ENCODE data around the gene FLACC1. TPM values are rescaled to one million over a fixed set of nuclear protein-coding genes. Genes with fewer than 3 reads are reported as not detected.

FLACC1 gene
- total RNA-seq, 1 experiment from 2014 or later: 0.26 TPM

- H3K9me3 ChIP-seq (ENCODE audit: low read length): no peaks in the 10 kb centered on the region
- ChIA-PET CTCF (no interaction called here), POLR2A (ENCODE audit: unreplicated experiment) (no interaction called here)
- no peak overlapping the region for H3K4me2 ChIP-seq (ENCODE audit: low read length)
- H2AFZ ChIP-seq (ENCODE audit: low read length): no peak overlapping the region
- no peak overlapping the region for H3K4me3 ChIP-seq (ENCODE audit: low read length)
- H4K20me1 ChIP-seq (ENCODE audit: low read length): no peaks in the 10 kb centered on the region
- H3K79me2 ChIP-seq (ENCODE audit: low read length): no peaks in the 10 kb centered on the region
- H3K9me2 ChIP-seq (replicated peaks; ENCODE audit: low read length): no peaks in the 10 kb centered on the region
- DNase-seq (peak; percentile 17), ATAC-seq (peak; percentile 55)
- no peak overlapping the region for H3K27ac ChIP-seq (ENCODE audit: low read length)
- TF ChIP-seq CTCF (conservative IDR thresholded peaks at IDR 0.05; ENCODE audit: low read depth, low read length) (peak; percentile 40; the same call in 1 of the 2 replicates), EZH2phosphoT487 (IDR thresholded peaks at IDR 0.05; ENCODE audit: borderline replicate concordance, low read length) (no peak), EZH2 (IDR thresholded peaks at IDR 0.05; ENCODE audit: low read length, unreplicated experiment) (no peak)
- no peaks in the 10 kb centered on the region for H3K4me1 ChIP-seq (ENCODE audit: insufficient read depth, low read length)
- no peak overlapping the region for H3K9ac ChIP-seq (ENCODE audit: low read length)
- no TSS peak for BruUV-seq (replicated peaks)
- H3K36me3 ChIP-seq (ENCODE audit: low read depth, low read length): no peaks in the 10 kb centered on the region
- H3F3A ChIP-seq (ENCODE audit: low read length, unreplicated experiment): no peaks in the 10 kb centered on the region
- no peaks in the 10 kb centered on the region for H3K27me3 ChIP-seq (ENCODE audit: low read length)
- intact Hi-C loops (cut with micrococcal nuclease): no loop called here
Observed at GRCh38 chr2:201344663-201345366, 12.3 kb downstream of the FLACC1 start.

DNA sequence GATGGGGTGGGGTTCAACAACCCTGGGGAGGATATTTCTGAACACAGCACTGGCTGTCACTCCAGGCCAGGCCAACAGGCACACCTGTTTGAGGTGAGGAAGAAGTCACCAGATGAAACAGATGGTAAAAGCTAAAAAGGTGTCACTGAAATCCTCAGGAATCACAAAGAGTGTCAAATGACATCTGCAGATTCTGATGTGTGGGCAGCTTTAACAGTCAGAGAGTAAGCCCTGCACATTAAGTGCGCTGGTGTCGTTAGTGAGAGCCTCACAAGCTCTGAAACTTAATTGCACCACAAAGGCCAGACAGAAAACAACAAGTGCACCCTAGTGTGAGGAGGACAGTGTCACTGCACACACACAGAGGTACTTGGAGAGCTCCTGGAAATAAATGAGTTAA is 13.6 kb downstream of the FLACC1 start:
- Histone ChIP-seq H2AFZ (ENCODE audit: low read length) (no peak overlapping the region), H3K4me1 (ENCODE audit: insufficient read depth, low read length) (no peaks in the 10 kb centered on the region), H4K20me1 (ENCODE audit: low read length) (no peaks in the 10 kb centered on the region), H3K79me2 (ENCODE audit: low read length) (no peaks in the 10 kb centered on the region), H3K4me2 (ENCODE audit: low read length) (no peak overlapping the region), H3K27me3 (ENCODE audit: low read length) (no peaks in the 10 kb centered on the region), H3K9ac (ENCODE audit: low read length) (no peak overlapping the region), H3K27ac (ENCODE audit: low read length) (no peak overlapping the region), H3K4me3 (ENCODE audit: low read length) (no peak overlapping the region), H3K9me2 (replicated peaks; ENCODE audit: low read length) (no peaks in the 10 kb centered on the region), H3K9me3 (ENCODE audit: low read length) (no peaks in the 10 kb centered on the region), H3F3A (ENCODE audit: low read length, unreplicated experiment) (no peaks in the 10 kb centered on the region), H3K36me3 (ENCODE audit: low read depth, low read length) (no peaks in the 10 kb centered on the region)
- ATAC-seq (no peak), DNase-seq (no peak)
- no peak for TF ChIP-seq EZH2 (IDR thresholded peaks at IDR 0.05; ENCODE audit: low read length, unreplicated experiment)
- TF ChIP-seq CTCF (conservative IDR thresholded peaks at IDR 0.05; ENCODE audit: low read depth, low read length): no peak
- no peak for TF ChIP-seq EZH2phosphoT487 (IDR thresholded peaks at IDR 0.05; ENCODE audit: borderline replicate concordance, low read length)
- BruUV-seq (replicated peaks): no TSS peak
- intact Hi-C loops (cut with micrococcal nuclease): no loop called here
- POLR2A ChIA-PET (ENCODE audit: unreplicated experiment): no interaction called here
- CTCF ChIA-PET: no interaction called here

GRCh38 chr2:201342923-201343322 is 14.2 kb downstream of the FLACC1 start:
- no peaks in the 10 kb centered on the region for H3K27me3 ChIP-seq (ENCODE audit: low read length)
- H3K4me1 ChIP-seq (ENCODE audit: insufficient read depth, low read length): no peaks in the 10 kb centered on the region
- BruUV-seq (replicated peaks): no TSS peak
- H3K4me2 ChIP-seq (ENCODE audit: low read length): no peak overlapping the region
- ChIA-PET POLR2A (ENCODE audit: unreplicated experiment) (no interaction called here), CTCF (no interaction called here)
- no peak overlapping the region for H3K27ac ChIP-seq (ENCODE audit: low read length)
- H3K9me3 ChIP-seq (ENCODE audit: low read length): no peaks in the 10 kb centered on the region
- DNase-seq: no peak
- H3K36me3 ChIP-seq (ENCODE audit: low read depth, low read length): no peaks in the 10 kb centered on the region
- ATAC-seq: no peak
- intact Hi-C loops (cut with micrococcal nuclease): no loop called here
- no peaks in the 10 kb centered on the region for H4K20me1 ChIP-seq (ENCODE audit: low read length)
- no peak for TF ChIP-seq EZH2phosphoT487 (IDR thresholded peaks at IDR 0.05; ENCODE audit: borderline replicate concordance, low read length)
- no peak for TF ChIP-seq EZH2 (IDR thresholded peaks at IDR 0.05; ENCODE audit: low read length, unreplicated experiment)
- no peak for TF ChIP-seq CTCF (conservative IDR thresholded peaks at IDR 0.05; ENCODE audit: low read depth, low read length)
- H3K9ac ChIP-seq (ENCODE audit: low read length): no peak overlapping the region
- no peak overlapping the region for H3K4me3 ChIP-seq (ENCODE audit: low read length)
- no peak overlapping the region for H2AFZ ChIP-seq (ENCODE audit: low read length)
- H3F3A ChIP-seq (ENCODE audit: low read length, unreplicated experiment): no peaks in the 10 kb centered on the region
- H3K79me2 ChIP-seq (ENCODE audit: low read length): no peaks in the 10 kb centered on the region
- H3K9me2 ChIP-seq (replicated peaks; ENCODE audit: low read length): no peaks in the 10 kb centered on the region
